GM18861 (cell line): Measurements from ENCODE around the gene PHC2.
"Not testable (repeated sequence)": the region's sequence is repeated elsewhere in the genome, so short reads cannot be mapped to it uniquely, and the experiment has no call there.

ENCODE experiments used
- ATAC-seq: cut with Tn5 transposase; IDR thresholded peaks from one replicate; pipeline ENCODE4 v1.9.1; 2021; ENCODE audit not compliant: unreplicated experiment

The PHC2 gene

DNA sequence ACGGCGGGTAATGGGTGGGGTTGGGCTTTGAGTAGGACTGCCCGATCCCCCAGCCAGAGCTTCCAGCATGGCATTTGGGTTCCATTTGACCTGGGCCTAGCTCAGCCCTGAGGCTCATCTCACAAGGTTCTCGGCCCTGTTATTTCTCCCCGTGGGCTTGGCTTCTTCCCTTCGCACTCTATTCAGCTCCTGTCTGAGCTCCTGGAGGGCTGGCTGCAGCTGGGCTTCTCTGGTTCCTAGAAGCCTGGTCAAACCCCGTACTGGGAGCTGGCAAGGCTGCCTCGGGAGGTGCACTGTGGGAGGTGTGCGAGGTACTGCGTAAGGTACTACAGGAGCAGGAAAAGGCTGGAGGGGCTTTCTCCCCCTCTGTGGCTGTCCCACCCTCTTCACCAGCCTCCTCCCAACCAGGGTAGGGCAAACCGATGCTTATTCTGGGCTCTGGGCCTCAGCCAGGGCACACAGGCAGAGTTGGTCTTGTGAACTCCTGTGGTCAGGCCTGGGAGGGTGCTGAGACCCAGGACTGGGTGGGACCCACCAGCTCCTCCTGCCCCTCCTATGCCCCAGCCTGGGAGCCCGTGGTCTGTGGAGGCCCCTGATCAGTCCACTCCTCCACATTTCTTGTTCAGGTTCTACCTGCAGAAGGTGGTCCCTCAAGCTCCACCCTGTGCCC is 110.8 kb downstream of the PHC2 start:
- ATAC-seq, result no peak

DNA sequence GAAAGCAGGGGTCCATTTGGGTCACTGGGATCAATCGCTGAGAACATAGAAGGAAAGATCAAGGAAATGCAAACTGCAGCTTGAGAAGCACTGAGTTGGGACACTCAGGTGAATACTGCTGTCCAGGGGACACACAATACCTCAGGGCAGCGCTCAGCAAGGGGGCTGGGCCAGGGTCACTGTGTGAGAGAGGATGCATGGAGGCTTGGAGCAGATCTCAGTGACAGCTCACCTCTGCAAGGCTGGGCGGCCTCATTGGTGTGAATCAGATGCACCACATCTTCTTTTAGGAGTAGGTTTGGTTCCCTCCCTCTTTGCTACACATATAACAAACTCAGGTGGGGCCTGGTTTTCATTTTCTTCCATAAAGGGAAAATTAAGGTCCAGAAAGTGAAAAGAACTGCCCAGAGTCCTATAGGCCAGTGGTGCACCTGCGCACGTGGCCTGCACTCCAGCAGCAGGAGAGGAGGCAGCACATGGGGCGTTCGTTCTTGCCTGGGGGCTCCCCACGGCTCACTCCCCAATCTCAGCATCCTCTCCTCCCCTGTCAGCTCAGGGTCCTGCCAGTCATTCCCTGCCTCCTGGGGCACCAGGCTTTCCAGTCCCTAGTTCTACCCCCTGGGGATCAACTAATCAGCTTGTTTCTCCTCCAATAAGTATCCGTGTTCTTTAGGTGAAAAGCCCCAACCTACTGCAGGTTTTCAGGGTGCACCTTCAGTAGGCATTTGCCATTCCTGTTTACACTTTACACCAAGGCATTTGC is 111.5 kb downstream of the PHC2 start:
- ATAC-seq, result no peak

DNA sequence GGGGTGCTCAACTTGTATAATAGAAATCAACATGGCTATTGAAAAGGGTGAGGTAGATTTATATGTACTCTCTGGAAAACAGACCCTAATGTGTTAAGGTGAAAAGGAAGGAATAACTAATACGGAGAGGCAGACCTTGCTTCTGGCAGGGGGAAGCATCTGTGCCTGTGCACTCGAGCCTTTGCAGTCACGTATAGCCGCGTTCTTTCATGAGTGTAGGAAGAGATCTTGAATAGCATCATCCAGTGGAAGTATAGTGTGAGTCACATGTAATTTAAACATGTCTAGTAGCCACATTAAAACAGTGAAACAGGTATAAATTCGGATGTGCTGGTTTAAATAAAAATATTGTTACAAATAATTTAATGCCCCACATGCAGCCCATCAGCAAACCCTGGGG is 112.9 kb downstream of the PHC2 start:
- ATAC-seq, result no peak

DNA sequence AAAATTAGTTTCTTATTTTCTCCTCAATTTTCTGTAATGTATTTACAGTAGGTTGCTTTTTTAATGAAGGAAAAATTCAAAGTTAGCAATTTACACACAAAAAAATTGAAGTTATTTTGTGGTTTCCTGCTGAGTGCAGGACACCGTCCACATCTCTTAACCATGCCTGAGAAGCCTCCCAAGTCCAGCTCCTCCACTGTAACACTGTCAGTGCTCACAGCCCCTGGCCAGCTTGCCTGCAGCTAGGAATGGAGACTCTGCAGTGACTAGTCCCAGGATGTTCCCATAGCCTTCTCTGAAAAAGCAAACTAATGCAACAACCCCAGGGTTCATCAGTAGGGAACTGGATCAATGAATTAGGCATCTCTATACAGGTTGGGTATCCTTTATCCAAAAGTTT is 113.5 kb downstream of the PHC2 start:
- no peak for ATAC-seq

DNA sequence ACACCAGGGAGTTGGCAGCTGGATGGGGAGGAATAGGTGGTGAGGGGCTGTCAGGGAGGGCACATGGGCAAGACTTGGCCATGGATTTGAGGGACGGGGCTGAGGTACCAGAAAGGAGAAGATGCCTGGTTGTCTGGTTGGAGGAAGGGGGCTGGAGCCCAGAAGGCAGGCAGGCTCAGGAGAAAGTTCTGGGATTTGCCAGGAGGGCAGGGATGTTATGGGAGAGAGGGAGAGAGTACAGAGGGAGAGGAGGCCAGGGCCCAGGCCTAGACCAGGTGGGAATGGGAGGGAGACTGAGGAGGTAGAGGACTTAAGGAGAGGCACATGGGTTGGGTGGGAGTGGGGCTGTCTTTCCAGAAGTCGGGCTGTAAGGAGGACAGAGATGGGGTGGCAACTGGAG is 114.3 kb downstream of the PHC2 start:
- no peak for ATAC-seq

DNA sequence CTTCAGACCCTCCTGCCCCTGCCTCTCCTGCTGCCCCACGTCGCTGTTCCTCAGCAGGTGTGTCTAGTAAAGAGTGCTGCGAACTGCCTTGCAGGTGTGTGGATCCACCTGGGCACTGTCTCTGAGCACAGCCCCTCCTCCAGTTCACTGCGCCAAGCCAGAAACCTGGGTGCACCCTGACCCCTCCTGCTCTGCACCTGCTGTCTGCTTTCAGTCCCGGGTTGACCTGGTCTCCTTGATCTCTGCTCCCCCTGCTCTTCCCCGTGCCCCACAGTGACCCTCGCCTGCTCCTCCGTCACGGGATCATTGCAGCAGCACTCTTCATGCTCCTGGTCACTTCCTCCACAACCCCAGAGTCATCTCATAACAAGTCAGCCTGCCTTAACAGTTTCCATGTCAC is 116.5 kb downstream of the PHC2 start:
- no peak for ATAC-seq

DNA sequence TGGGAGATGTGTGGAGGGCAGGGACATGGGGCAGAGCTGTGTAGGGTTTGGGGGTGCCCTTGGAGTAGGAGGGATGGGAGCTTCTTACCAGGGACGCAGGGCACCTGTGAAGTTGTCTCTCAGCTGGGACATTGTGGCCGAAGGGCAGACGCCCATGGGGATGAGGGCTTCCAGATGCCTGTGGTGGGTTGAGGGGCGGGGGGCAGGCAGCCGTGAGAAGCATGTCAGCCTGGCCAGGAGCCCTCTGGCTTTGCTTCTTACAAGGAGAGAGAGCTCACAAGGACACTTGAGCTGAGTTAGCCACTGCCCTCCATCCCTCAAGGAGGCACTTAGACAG is 118.5 kb downstream of the PHC2 start:
- ATAC-seq, result no peak

DNA sequence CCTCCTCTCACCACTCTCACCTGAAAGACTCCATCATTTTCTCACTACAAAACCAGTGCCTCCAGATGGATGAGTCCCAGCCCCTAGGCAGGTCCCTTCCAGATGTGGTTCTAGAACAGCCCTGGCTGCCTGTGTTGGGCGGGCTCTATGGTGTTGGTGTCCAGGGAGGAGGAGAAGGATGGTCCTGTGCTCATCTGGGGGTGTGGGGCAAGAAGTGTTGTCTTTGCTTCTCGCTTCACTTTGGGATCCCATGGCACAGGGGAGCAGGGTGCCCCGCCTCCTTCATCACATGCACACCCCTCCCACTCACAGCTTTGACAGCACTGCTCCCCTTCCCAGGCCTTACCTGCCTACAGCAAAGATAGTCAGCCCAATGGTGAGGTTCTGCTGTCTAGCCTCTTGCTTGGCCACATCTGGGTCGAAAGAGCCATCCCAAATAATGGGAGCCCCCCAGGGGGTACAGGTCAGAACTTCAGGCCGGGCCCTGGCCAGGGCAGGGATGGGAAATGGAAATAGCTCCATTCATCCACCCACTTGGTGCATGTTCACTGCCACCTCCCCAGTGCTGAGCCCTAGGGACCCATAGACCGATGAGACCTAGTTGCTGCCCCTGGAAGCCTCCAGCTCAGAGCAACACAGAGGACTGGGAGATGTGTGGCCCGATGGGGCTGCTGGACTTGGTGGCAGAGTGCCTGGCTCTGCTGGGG is 119.0 kb downstream of the PHC2 start:
- no peak for ATAC-seq

DNA sequence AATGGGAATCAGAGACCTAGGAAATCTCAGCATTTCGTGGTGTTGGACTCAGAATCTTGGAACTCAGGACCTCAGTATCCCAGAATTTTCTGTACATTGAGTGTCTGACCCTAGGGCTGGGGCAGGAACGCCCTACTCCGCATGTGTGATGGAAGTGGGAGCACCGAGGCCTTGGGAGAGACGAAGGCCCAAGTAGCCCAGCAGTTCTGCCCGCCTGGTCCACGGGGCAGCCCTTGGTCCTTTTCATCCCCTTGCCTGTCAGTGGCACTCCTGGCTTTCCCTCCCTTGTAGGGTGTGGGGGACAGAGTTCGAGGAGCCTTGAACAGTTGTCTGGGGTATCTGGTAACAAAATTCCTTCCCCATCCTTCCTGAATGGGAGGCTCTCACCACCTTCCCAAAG is 120.2 kb downstream of the PHC2 start:
- ATAC-seq, result no peak

DNA sequence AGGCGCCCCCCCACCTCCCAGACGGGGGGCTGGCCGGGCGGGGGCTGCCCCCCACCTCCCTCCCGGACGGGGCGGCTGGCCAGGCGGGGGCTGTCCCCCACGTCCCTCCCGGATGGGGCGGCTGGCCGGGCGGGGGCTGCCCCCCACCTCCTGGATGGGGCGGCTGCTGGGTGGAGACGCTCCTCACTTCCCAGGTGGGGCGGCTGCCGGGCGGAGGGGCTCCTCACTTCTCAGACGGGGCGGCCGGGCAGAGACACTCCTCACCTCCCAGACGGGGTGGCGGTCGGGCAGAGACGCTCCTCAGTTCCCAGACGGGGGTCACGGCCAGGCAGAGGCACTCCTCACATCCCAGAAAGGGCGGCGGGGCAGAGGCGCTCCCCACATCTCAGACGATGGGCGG is 121.5 kb downstream of the PHC2 start:
- ATAC-seq, result not testable (repeated sequence)

DNA sequence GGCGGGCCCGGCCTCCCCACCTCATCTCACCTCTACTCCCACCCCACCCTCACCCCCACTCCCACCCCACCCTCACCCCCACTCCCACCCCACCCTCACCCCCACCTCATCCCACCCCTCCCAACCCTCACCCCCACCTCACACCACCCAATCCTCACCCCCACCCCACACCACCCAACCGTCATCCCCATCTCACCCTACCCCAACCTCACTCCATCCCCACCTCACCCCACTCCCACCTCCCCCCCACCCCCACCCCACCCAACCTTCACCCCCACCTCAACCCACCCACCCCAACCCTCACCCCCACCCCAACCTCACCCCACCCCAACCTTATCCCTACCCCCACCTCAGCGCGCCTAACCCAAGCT is 123.4 kb downstream of the PHC2 start:
- ATAC-seq, result no peak

DNA sequence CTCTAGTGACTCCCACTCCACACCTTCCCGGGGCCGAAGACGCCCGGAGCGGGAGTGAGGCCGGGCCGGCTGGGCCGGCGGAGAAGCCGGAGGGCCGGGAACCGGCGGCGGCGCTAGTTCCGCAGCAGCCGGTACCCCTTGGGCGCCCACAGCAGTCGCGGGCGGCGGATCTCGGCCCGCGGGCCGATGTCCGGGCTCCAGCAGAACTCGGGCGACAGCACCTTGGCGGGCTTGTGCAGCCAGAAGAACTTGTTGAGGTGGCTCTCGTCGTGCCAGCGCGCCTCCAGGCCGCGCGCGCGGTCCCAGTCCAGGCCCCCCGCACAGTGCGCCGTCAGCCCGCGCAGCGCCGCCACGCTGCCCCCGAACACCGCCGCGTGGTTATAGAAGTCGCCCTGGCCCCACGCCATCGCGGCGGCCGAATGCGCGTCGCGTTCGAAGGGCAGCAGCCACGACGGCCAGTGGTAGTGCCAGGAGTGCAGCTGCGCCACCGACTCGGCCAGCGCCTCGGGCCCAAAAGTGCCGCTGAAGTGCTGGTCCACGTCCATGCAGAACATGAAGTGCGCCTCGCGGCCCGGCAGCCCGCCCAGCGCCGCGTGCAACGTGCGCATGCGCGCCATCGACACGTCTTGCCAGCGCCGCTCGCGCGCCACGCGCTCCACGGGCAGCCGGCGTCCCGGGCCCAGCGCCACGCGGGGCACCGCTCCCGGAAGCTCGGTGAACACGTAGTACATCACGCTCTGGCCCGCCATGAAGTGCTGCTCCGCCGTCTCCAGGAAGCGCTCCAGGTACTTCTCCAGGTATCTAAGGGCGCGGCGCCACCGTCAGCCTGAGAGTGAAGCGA is 124.0 kb downstream of the PHC2 start:
- ATAC-seq, result no peak

DNA sequence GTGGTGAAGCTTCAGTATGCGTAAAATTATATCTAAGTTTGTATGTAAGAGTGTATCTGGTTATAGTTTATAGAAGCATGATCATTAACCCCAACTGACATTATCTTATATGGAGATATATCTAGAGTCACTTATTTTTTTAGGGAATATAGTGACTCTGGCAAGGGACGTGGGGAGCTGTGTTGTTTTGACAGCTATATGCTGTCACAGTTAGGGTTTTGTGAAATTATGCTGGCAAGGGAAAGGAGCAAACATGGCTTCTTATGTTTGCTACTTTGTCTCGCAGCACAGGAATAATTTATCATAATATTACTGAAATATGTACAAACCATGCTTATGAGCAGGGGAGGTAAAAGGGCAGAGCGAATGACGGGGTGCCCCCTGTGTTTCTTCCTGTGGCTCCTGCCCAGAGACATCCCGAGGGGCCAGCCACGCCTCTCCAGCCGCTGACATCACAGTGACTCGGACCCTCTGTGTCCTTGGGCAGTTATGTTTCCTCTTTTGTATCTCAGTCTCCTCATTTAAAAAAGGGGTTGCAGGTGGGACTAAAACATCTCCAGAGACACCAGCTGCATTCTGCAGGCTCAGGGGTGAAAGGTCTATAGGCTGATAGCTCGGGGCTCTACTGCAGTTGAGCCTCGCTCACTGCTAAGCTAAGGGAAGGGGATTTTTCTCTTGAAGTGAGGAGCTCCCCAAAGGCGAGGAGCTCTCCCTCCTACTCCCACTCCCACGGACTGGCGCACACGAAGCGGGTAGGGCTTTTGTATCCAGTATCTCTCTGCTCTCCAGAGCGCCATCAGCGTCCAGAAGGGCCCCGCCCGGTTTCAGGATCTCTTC is 124.9 kb downstream of the PHC2 start:
- ATAC-seq, result no peak

DNA sequence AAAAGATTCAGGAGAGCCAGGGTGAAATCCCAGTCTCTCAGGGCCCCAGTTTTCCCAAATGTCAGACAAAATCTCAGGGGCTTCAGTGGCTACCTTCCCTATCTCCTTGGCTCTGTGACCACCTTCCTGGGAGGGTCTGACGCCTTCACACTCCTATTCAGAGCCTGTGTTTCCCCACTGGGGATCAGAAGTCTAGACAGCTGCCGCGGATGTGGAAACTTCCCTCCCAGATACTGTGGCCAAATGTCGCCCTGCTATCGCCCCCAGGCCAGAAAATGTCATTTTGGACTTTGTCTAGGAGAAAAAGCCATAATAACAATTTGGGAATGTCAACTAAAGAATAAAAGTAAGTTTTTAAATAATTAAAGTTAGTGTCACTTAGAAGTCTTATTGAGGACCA is 125.9 kb downstream of the PHC2 start:
- ATAC-seq, result no peak

DNA sequence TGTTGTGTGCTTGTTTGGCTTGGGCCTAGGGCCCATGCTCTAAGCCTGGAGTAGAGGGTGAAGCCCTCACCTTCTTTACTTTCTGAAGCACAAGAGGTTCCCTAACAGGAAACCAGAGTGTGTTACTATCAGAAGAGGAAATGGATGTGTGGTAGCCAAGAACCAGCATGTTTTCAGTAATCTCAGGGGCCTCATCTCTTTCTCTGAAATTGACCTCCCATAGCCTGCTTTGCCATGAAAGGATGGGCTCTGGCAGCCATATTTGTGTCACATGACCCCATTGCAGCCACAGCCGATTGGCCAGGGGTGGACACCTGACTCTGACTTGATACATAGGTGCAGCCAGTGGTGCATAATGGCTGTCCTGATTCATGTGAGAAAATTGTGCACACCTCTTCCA is 128.6 kb downstream of the PHC2 start:
- ATAC-seq, result no peak

DNA sequence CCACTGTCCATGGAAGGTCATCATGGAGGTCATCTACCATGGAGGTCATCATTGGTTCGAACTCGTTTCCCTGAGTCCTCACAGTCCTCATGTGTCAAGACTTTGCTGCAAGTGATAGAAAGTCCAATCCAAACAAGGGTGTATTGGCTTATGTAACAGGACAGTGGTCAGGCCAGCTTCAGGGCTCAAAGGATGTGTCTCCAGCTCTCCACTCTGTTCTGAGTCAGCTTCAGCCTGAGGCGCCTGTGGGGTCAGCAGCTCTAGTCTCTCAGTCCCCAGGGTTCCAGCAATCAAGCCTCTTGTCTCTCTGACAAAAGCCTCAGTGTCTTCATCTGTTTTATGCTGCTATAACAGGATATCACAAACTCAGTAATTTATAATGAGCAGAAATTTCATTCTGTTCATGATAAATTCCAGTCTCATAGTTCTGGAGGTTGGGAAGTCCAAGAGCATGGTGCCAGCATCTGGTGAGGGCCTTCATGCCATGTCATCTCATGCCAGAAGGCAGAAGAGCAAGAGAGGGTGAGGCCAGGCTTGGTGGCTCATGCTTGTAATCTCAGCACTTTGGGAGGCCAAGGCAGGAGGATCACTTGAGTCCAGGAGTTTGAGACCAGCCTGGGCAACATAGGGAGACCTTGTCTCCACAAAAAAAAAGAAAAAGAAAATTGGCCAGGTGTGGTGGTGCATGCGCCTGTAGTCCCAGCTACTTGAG is 129.5 kb downstream of the PHC2 start:
- ATAC-seq, result no peak

DNA sequence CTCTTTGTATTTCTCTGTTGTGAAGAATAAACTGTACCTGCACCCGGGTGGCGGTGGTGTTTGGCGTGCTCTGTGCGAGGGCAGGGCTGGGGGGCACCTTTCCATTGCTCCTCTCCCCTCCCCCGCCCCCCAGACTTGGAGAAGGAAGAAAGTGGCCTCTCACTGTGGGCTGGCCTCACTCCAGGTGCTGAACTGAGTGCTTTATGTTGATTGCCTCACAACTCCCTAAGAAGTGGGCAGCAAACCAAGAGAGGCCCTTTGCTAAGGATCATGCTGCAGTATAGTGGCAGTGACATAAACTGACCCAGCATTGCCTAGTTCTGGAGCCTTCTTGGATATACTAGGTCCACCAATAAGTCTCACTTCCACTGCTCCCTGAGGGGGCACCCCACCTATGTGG is 130.2 kb downstream of the PHC2 start:
- ATAC-seq, result no peak

DNA sequence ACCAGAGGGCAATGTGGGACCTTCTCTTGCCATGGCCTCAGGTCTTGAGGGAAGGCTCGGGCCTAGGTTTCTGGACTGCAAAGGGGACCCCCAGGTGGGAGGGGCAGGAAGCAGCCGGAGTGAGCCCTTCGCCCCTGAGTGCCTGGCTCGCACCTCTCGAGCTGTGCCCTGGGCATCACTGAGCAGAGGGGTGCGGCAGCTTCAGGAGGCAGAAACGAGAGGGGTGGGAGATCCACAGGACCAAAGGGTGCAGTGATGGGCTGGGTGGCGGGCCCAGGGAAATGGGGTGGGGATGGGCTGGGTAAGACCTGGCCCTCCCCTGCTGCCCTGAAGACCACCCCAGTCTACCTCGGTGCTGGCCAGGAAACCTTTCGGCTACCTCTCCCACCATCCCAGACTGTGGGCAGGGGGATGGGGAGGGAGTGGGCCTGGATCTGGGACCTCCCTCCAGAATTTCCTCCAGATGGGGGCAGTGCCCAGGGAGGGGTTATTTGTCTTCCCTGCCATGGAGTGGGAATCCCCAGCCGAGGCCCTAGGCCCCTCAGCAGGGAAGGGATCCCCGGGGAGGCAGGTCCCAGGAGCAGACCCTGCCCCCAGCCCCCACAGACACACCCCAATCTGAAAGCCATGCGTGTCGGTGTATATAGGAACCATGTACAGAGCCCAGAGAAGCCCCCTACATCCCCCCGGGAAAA is 131.3 kb downstream of the PHC2 start:
- ATAC-seq, result no peak

DNA sequence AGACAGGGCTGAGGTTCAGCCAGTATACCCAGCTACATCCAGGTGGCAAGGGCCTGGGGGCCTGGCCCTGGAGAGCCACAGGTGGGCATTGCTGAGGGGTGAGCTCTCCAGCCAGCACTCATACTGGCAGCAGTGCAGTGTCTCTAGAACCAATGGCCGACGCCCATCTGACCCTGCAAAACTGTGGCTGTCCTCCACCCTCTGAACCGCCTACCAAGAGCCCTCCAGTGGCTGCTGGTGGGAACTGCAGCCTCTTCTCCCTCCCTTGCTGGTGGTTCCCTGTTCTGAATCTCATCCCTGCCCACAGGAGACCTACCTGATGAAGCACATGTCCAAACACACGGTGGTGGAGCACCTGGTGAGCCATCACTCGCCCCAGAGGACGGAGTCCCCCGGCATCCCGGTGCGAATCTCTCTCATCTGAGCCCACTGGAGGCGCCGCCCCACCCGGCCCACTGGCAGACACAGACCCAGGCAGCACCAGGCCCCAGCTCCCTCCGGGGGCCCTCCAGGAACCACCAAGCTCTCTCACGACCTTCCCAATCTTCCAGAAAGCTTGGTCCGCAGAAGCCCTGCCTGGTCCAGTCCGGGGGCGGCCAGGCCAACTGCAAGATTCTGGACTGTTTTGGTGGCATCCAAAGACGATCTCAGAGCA is 132.1 kb downstream of the PHC2 start:
- no peak for ATAC-seq
